ENCODE results near the gene JMJD6. TPM values are rescaled to one million over a fixed set of nuclear protein-coding genes. Genes with fewer than 3 reads are reported as not detected.

JMJD6 gene
- total and polyA plus RNA-seq, 9 of the 15 experiments (the other 6 are each of a cell fraction or from before 2014, with no cell fraction given) = 2.5 to 52.3 (median 36.3) TPM

DNA sequence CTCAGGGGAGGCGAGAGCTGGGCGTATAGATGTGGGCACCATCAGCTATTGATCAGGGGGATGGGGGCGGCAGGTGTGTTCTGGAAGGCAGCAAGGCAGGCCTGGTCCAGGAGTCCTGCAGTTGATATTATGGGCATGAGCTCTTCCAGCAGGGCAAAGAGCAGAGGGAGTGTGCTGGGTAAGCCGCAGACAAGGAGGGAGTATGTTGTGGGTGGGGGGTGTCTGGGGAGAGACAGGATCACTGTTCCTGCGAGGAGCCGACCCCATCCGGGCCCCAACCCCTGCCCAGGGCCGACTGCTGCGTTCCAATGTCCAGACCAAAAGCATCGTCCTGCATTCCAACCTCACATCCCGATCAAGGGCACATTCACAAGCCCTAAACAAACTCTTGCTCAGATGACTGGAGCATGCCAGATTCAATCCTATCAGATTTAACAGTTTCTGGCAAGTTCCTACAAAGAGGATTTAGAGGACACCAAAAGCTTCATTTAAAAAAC lies 24.9 kb downstream of the JMJD6 start:
- POLR2A ChIA-PET = interaction anchor here (0.6 to 1.3 kb wide), 2 partner anchors 25 to 143 kb away, joined by 3 read pairs; no protein-coding TSS in a partner anchor
- no TSS peak for BruUV-seq (replicated peaks)
- no peaks in the 10 kb centered on the region for H3K9me1 ChIP-seq (ENCODE audit: control insufficient read depth, insufficient read depth, low read length)
- 0 out of 2 replicates have a peak, but pooled peaks cover 3% of the 10 kb centered on the region for H4K20me1 ChIP-seq (replicated peaks; ENCODE audit: control insufficient read depth, insufficient read depth, low read length)
- no peak overlapping the region for H2AFZ ChIP-seq (ENCODE audit: low read depth, low read length)
- H3K27ac ChIP-seq (ENCODE audit: extremely low read depth, low read depth, low read length) = no peak overlapping the region
- TF ChIP-seq, protein P1, sequence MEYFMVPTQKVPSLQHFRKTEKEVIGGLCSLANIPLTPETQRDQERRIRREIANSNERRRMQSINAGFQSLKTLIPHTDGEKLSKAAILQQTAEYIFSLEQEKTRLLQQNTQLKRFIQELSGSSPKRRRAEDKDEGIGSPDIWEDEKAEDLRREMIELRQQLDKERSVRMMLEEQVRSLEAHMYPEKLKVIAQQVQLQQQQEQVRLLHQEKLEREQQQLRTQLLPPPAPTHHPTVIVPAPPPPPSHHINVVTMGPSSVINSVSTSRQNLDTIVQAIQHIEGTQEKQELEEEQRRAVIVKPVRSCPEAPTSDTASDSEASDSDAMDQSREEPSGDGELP (CRISPR knock-in tag; IDR thresholded peaks at IDR 0.05; ENCODE audit: borderline replicate concordance) = 0 out of 2 replicates have a peak, but pooled peaks have one; percentile 30
- no peak for TF ChIP-seq PHF21A (IDR thresholded peaks at IDR 0.05; ENCODE audit: borderline replicate concordance, low read depth)
- peak; percentile 23 for FAIRE-seq
- no peaks in the 10 kb centered on the region for H3K27me3 ChIP-seq (ENCODE audit: control insufficient read depth in 2 of 2, insufficient read depth in 2 of 2, low read length in 2 of 2)
- WGBS (ENCODE audit: insufficient coverage, low coverage, missing lambda C conversion rate) = 67% methylated on average over 11 of the region's 11 CpGs
- no peak overlapping the region for H3K4me3 ChIP-seq
- CTCF ChIA-PET (ENCODE audit: low intra/inter-chr PET ratio) = no interaction called here
- no peak for DNase-seq (ENCODE audit: extremely low read depth in 1 of 4, low spot score in 3 of 4)
- H3K9me3 ChIP-seq (replicated peaks; ENCODE audit: control insufficient read depth, insufficient read depth, low read depth, low read length) = no peaks in the 10 kb centered on the region
- intact Hi-C loops (cut with micrococcal nuclease) (no loop called here), in situ Hi-C loops (cut with MboI) (no loop called here)
- no peak overlapping the region for H3K4me2 ChIP-seq (ENCODE audit: insufficient read depth, low read length)
- peaks cover 15 to 38% of the 10 kb centered on the region in 2 experiments for H3K4me1 ChIP-seq (replicated peaks in 1 of 2; ENCODE audit: control insufficient read depth in 2 of 2, insufficient read depth in 2 of 2, low read length in 2 of 2)
- no peaks in the 10 kb centered on the region for H3K36me3 ChIP-seq (ENCODE audit: control insufficient read depth, insufficient read depth, low read length)
- ATAC-seq = no peak
- peak overlapping the region in 1 of 2 experiments; percentile 52; a peak in 1 of 4 replicates for H3K9ac ChIP-seq (ENCODE audit: insufficient read depth in 1 of 2, low read depth in 2 of 2, low read length in 2 of 2)
- H3K79me2 ChIP-seq (ENCODE audit: control insufficient read depth, insufficient read depth, low read length) = no peaks in the 10 kb centered on the region
